Ishikawa (cell line): Measurements from ENCODE around the gene YTHDF2.
A peak's percentile ranks its signal among the peaks of the same experiment; 100 is the strongest.

Source experiments
- CEBPB ChIP-seq: IDR thresholded peaks from 2 replicates; pipeline ENCODE4 v1.6.1; 2012
- CREB1 ChIP-seq: IDR thresholded peaks from 2 replicates; pipeline ENCODE4 v1.6.1; 2012; ENCODE audit warnings: low read depth
- EGR1 ChIP-seq: IDR thresholded peaks from 2 replicates; pipeline ENCODE4 v1.6.1; 2012
- EP300 ChIP-seq: IDR thresholded peaks from 2 replicates; pipeline ENCODE4 v1.6.1; 2012; ENCODE audit warnings: borderline replicate concordance
- FOXM1 ChIP-seq: IDR thresholded peaks from 2 replicates; pipeline ENCODE4 v1.6.1; 2012; ENCODE audit warnings: low read depth, borderline replicate concordance
- NFIC ChIP-seq: IDR thresholded peaks from 2 replicates; pipeline ENCODE4 v1.6.1; 2012
- RAD21 ChIP-seq: IDR thresholded peaks from 2 replicates; pipeline ENCODE4 v1.6.1; 2012; ENCODE audit warnings: low read depth
- TAF1 ChIP-seq: IDR thresholded peaks from 2 replicates; pipeline ENCODE4 v1.6.1; 2012; ENCODE audit warnings: low read depth, mild to moderate bottlenecking
- TCF12 ChIP-seq: IDR thresholded peaks from 2 replicates; pipeline ENCODE4 v1.6.1; 2012; ENCODE audit warnings: low read depth
- TEAD4 ChIP-seq: IDR thresholded peaks from 2 replicates; pipeline ENCODE4 v1.6.1; 2012
- YY1 ChIP-seq: IDR thresholded peaks from 2 replicates; pipeline ENCODE4 v1.6.1; 2012; ENCODE audit warnings: low read depth
- ZBTB7A ChIP-seq: IDR thresholded peaks from 2 replicates; pipeline ENCODE4 v1.6.1; 2012; ENCODE audit warnings: low read depth
- TF ChIP-seq, protein P1 (sequence below): IDR thresholded peaks from 2 replicates; pipeline ENCODE4 v1.6.1; 2012; ENCODE audit warnings: low read depth, mild to moderate bottlenecking
- TF ChIP-seq, protein P2 (sequence below): IDR thresholded peaks from 2 replicates; pipeline ENCODE4 v1.6.1; 2012
- TF ChIP-seq, protein P3 (sequence below): IDR thresholded peaks from 2 replicates; pipeline ENCODE4 v1.6.1; 2012

Gene YTHDF2

DNA sequence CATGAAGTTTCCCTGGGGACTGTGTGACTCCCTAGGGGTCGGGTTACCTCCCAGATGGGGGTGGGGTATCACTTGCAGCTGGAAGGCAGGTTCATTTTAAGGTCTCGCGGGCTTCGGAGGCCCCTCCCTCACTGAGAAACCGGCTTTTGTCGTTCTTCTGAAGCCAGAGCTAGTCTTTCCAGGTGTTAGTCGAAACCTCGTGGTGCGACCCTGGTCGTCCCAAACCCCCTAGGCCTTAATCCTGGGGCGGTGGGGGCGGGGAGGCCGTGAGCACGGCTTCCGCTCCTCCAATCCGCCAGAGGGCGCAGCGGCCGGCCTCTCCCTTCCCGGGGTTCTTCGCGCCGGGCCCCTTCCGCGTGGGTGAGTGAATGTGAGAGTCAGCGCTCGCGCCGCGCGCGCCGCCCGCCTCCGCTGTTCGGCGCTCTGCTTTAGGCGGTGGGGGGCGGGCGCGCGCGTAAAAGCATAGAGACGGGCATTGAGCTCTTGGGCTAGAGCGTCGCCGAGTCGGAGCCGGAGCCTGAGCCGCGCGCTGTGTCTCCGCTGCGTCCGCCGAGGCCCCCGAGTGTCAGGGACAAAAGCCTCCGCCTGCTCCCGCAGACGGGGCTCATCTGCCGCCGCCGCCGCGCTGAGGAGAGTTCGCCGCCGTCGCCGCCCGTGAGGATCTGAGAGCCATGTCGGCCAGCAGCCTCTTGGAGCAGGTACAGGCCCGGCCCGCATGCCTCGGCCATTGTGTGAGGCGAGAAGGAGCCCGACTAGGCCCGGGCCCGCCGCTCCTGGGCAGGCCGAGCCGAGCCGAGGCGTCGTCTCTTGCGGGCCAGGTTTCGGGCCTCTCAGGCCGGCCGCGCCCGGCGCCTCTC lies at the start of gene YTHDF2:
TSS of gene YTHDF2 (plus strand) at position 491 of the 857 bp plus-strand sequence. CDS start at position 672, 181 bp downstream.
- TF ChIP-seq, protein P1, sequence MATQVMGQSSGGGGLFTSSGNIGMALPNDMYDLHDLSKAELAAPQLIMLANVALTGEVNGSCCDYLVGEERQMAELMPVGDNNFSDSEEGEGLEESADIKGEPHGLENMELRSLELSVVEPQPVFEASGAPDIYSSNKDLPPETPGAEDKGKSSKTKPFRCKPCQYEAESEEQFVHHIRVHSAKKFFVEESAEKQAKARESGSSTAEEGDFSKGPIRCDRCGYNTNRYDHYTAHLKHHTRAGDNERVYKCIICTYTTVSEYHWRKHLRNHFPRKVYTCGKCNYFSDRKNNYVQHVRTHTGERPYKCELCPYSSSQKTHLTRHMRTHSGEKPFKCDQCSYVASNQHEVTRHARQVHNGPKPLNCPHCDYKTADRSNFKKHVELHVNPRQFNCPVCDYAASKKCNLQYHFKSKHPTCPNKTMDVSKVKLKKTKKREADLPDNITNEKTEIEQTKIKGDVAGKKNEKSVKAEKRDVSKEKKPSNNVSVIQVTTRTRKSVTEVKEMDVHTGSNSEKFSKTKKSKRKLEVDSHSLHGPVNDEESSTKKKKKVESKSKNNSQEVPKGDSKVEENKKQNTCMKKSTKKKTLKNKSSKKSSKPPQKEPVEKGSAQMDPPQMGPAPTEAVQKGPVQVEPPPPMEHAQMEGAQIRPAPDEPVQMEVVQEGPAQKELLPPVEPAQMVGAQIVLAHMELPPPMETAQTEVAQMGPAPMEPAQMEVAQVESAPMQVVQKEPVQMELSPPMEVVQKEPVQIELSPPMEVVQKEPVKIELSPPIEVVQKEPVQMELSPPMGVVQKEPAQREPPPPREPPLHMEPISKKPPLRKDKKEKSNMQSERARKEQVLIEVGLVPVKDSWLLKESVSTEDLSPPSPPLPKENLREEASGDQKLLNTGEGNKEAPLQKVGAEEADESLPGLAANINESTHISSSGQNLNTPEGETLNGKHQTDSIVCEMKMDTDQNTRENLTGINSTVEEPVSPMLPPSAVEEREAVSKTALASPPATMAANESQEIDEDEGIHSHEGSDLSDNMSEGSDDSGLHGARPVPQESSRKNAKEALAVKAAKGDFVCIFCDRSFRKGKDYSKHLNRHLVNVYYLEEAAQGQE, result peak; percentile 17; the same call in 1 of the 2 replicates
- TF ChIP-seq NFIC, result 0 out of 2 replicates have a peak, but pooled peaks have one; percentile 5
- TF ChIP-seq EP300, result no peak
- TF ChIP-seq TEAD4, result peak; percentile 45
- TF ChIP-seq FOXM1, result no peak
- TF ChIP-seq RAD21, result peak; percentile 20; the same call in 1 of the 2 replicates
- peak; percentile 91 for TF ChIP-seq ZBTB7A
- peak; percentile 94 for TF ChIP-seq EGR1
- peak; percentile 82 for TF ChIP-seq TCF12
- peak; percentile 53; the same call in 1 of the 2 replicates for TF ChIP-seq YY1
- TF ChIP-seq, protein P2, sequence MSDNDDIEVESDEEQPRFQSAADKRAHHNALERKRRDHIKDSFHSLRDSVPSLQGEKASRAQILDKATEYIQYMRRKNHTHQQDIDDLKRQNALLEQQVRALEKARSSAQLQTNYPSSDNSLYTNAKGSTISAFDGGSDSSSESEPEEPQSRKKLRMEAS, result peak; percentile 75
- peak; percentile 40; the same call in 1 of the 2 replicates for TF ChIP-seq CREB1
- no peak; the same call in 1 of the 2 replicates for TF ChIP-seq CEBPB
- TF ChIP-seq, protein P3, sequence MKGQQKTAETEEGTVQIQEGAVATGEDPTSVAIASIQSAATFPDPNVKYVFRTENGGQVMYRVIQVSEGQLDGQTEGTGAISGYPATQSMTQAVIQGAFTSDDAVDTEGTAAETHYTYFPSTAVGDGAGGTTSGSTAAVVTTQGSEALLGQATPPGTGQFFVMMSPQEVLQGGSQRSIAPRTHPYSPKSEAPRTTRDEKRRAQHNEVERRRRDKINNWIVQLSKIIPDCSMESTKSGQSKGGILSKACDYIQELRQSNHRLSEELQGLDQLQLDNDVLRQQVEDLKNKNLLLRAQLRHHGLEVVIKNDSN, result peak; percentile 36; the same call in 1 of the 2 replicates
- TF ChIP-seq TAF1, result peak; percentile 95

DNA sequence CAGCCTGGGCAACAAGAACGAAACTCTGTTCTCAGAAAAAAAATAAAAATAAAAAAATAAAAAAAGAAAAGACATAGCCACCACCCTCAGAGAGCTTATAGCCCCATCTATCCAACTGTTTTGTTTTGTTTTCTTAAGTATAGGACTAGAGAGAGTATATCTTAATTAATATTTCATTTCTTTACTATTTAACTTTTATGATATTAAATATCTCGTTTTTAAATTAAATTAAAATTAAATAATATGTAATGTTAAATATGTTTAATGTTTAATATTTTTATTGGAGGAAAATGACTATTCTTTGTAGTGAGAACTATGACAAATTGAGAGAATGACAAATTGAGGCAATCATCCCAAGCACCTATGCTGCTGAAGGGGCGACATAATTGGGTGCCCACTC lies 33.1 kb upstream of the YTHDF2 start:
- TF ChIP-seq, protein P1, result no peak
- TF ChIP-seq YY1 (no peak), EGR1 (no peak), EP300 (no peak), TEAD4 (no peak), CREB1 (no peak), NFIC (no peak), RAD21 (no peak), FOXM1 (no peak), CEBPB (no peak)
- TF ChIP-seq, protein P3, result no peak
- TF ChIP-seq, protein P2, result no peak

DNA sequence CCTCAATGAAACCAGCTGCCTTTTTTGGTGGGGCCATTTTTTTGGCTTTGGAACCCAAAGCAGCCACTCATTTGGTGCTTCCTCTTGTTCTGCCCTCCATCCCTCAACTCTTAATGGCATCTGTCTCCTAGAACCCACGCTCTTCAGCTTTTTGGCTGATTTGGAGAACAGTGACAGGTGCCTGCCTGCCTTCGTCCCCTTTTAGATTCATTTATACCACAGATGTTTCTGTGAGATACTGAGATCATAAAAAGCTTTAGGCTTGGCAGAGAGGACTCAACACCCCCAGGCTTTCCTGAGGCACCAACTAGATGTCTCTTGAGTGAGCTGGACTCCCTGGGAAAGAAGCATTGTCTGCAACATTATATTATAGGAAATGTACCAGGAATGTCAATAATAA lies 20.4 kb upstream of the YTHDF2 start:
- TF ChIP-seq ZBTB7A, result no peak

DNA sequence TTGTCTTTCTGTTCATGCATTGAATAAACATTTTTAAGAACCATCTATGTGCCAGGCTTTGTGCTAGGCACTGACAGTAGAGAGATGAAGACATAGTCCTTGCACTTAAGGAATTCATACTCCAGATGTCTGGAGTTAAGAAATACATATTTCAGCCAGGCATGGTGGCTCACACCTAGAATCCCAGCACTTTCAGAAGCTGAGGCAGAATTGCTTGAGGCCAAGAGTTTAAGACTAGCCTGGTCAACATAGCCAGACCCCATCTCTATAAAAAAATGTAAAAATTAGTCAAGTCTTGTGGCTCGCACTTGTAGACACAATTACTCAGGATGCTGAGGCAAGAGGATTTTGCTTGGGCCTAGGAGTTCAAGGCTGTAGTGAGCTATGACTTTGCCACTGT lies 18.6 kb upstream of the YTHDF2 start:
- TF ChIP-seq, protein P2, result no peak
- TF ChIP-seq YY1 (no peak), CREB1 (no peak), TEAD4 (no peak), CEBPB (no peak)
- TF ChIP-seq, protein P3, result no peak

DNA sequence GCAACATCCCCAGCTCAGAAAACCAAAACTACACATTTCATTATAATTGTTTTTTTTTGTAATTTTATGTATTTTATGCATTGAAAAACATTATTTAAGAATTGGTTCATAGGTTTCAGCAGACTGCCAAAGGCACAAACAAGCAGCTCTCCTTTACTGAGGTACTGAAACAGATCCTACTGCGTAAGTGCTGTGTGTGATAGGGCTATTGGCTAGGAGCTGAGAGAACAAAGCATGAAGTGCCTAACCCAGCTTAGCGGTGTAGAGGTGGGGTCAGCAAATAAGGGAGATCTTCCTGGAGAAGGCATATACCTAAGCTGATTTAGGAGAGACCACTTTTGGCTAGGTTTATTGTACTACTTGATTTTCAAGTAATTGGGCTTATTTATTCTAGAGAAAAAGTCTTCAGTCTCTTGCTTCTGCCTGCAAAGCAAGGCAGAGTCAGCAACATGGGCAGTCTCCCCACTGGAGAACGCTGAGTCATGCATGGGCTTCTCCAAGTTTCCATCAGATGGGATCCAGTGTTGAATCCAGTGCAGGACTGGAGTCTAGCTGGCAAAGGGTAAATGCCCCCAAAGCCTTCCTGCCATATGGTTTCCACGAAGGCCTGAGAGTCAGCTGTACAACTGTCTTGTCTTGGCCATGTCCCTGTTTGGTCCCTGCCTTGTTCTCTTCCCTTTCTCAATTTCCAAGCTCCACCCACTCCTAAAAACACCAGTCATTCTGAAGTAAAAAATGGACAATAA lies 18.0 kb upstream of the YTHDF2 start:
- TF ChIP-seq, protein P1, result 0 out of 2 replicates have a peak, but pooled peaks have one; percentile 26
- no peak for TF ChIP-seq TEAD4
- no peak for TF ChIP-seq NFIC
- TF ChIP-seq YY1, result no peak
